K562 (cell line): Measurements from ENCODE around the gene VPREB1. TPM values are rescaled to one million over a fixed set of nuclear protein-coding genes. Genes with fewer than 3 reads are reported as not detected.
A peak's percentile ranks its signal among the peaks of the same experiment; 100 is the strongest.

Experiments
- CEBPB ChIP-seq: fragments of 450-650 bp; IDR thresholded peaks from 2 replicates; pipeline ENCODE4 v1.6.1; 2016; ENCODE audit warnings: missing genetic modification characterization, missing compliant biosample characterization
- ETS1 ChIP-seq: conservative IDR thresholded peaks from 2 replicates; pipeline ENCODE4 v1.6.1; 2011; ENCODE audit warnings: low read depth, mild to moderate bottlenecking, low read length; ENCODE audit not compliant: control insufficient read depth
- HDAC2 ChIP-seq: fragments of 450-650 bp; IDR thresholded peaks from 2 replicates; pipeline ENCODE4 v1.6.1; 2016; ENCODE audit warnings: mild to moderate bottlenecking
- KDM1A ChIP-seq, 2 experiments: fragments of 450-650 bp; IDR thresholded peaks; 2 replicates each; pipeline ENCODE4 v1.6.1; 2016; ENCODE audit warnings: mild to moderate bottlenecking in 2 of 2
- MED1 ChIP-seq: sonication (generic); formaldehyde crosslinking; IDR thresholded peaks from 2 replicates; pipeline ENCODE4 v1.8.1; 2023; ENCODE audit warnings: missing genetic modification reagents, borderline replicate concordance
- REST ChIP-seq, 2 experiments: fragments of 450-650 bp; formaldehyde crosslinking in 1 of 2; IDR thresholded peaks; 2 replicates each; pipeline versions ENCODE4 v1.4.0 to v1.6.1; 2014 to 2020; ENCODE audit warnings: mild to moderate bottlenecking in 2 of 2, borderline replicate concordance in 1 of 2, low read depth in 1 of 2
- SETDB1 ChIP-seq: IDR thresholded peaks from one replicate; pipeline ENCODE4 v1.6.1; 2012; ENCODE audit warnings: low read length, control low read depth, inconsistent platforms
- ZNF175 ChIP-seq: fragments of 200-800 bp; sonication (Bioruptor generic); IDR thresholded peaks from 2 replicates; pipeline ENCODE4 v1.6.1; 2016; ENCODE audit warnings: low read depth, mild to moderate bottlenecking, missing genetic modification characterization, missing compliant biosample characterization
- polyA plus RNA-seq, 8 experiments: library from polyadenylated mRNA; depleted of rRNA in 4 of 8; stranded (reverse) in 5 of 8; unstranded in 3 of 8; fragments of >200 nt; fragmentation: Nextera tagmentation in 2 of 8; fragmentation: Illumina TruSeq in 1 of 8; extraction: Ambion mirVana in 2 of 8; extraction: Trizol in 1 of 8; gene quantifications; 2 replicates each; pipeline versions ENCODE4 v1.2.1 to v1.2.3, GENCODE V29; 2011 to 2014; ENCODE audit warnings: inconsistent platforms in 1 of 8, missing spikeins in 1 of 8
- total RNA-seq, 7 experiments: library from RNA; depleted of rRNA in 6 of 7; stranded (reverse); fragments of >200 nt in 6 of 7; fragmentation: Illumina TruSeq in 2 of 7; extraction: Trizol in 2 of 7; gene quantifications; 2 replicates each; pipeline versions ENCODE4 v1.2.1 to v1.2.3, GENCODE V29; 2011 to 2021; ENCODE audit warnings: low replicate concordance in 1 of 7

VPREB1 gene
- total and polyA plus RNA-seq, 9 of the 15 experiments (the other 6 are each of a cell fraction or from before 2014, with no cell fraction given): not detected

- 0 out of 2 replicates have a peak, but pooled peaks have one; percentile 11 for TF ChIP-seq REST (IDR thresholded peaks at IDR 0.05; ENCODE audit: borderline replicate concordance)
- TF ChIP-seq REST (CRISPR knock-in tag; IDR thresholded peaks at IDR 0.05; ENCODE audit: low read depth): no peak
- TF ChIP-seq ETS1: 0 out of 2 replicates have a peak, but pooled peaks have one; percentile 45
- peak; percentile 58 for TF ChIP-seq SETDB1
- no peak for TF ChIP-seq ZNF175 (CRISPR knock-in tag)
- TF ChIP-seq KDM1A (IDR thresholded peaks at IDR 0.05): no peak
- TF ChIP-seq HDAC2: no peak
- 0 out of 2 replicates have a peak, but pooled peaks have one; percentile 20 for TF ChIP-seq MED1 (CRISPR knock-in tag)
- TF ChIP-seq CEBPB: no peak
These were observed 48.5 kb upstream of the VPREB1 start (continued) for GRCh38 chr22:22196018-22196533.
